Kidney (tissue), 14 donors: ENCODE data around the gene SNRPD2. TPM values are rescaled to one million over a fixed set of nuclear protein-coding genes. Genes with fewer than 3 reads are reported as not detected.

Experiments
- DNase-seq, 5 donors: peaks; one replicate each; pipeline ENCODE4 v3.0.0-alpha.2; 2013 to 2020
- FAIRE-seq: peaks from 2 replicates; lab custom pipeline; 2012; peaks lifted over from hg19 to GRCh38; lab: Jason Lieb, UNC
- H3K27ac ChIP-seq, 2 donors: one replicate each; pipeline ENCODE4 v1.7.0; 2013; ENCODE audit warnings: low read depth in 2 of 2, low read length in 2 of 2, inconsistent platforms in 1 of 2
- H3K27me3 ChIP-seq: one replicate; pipeline ENCODE4 v1.7.1; 2013; ENCODE audit warnings: low read length, inconsistent platforms; ENCODE audit not compliant: control insufficient read depth, insufficient read depth
- H3K36me3 ChIP-seq, 3 donors: one replicate each; pipeline versions ENCODE4 v1.7.0 to v1.7.1; 2013; ENCODE audit warnings: low read length in 3 of 3, control low read depth in 1 of 3, inconsistent platforms in 1 of 3; ENCODE audit not compliant: insufficient read depth in 3 of 3, control insufficient read depth in 2 of 3
- H3K4me1 ChIP-seq, 3 donors: one replicate each; pipeline versions ENCODE4 v1.7.0 to v1.7.1; 2013; ENCODE audit warnings: low read length in 3 of 3, inconsistent platforms in 1 of 3, low read depth in 1 of 3; ENCODE audit not compliant: control insufficient read depth in 2 of 3, insufficient read depth in 2 of 3
- H3K4me3 ChIP-seq, 3 donors: one replicate each; pipeline versions ENCODE4 v1.7.0 to v1.8.1; 2013; ENCODE audit warnings: low read length in 3 of 3, control low read depth in 1 of 3, inconsistent platforms in 1 of 3
- H3K9ac ChIP-seq, 3 donors: one replicate each; pipeline versions ENCODE4 v1.7.0 to v1.7.1; 2013; ENCODE audit warnings: low read length in 3 of 3, control low read depth in 1 of 3, inconsistent platforms in 1 of 3
- H3K9me3 ChIP-seq, 3 donors: one replicate each; pipeline versions ENCODE4 v1.7.0 to v1.7.1; 2013; ENCODE audit warnings: low read length in 3 of 3, control low read depth in 1 of 3, inconsistent platforms in 1 of 3; ENCODE audit not compliant: control insufficient read depth in 2 of 3, insufficient read depth in 1 of 3
- CTCF ChIP-seq: IDR thresholded peaks from 3 replicates; pipeline ENCODE4 v1.5.1; 2012; ENCODE audit warnings: mild to moderate bottlenecking, moderate library complexity, borderline replicate concordance; ENCODE audit not compliant: insufficient read depth; ENCODE audit errors: extremely low read depth
- intact Hi-C: fragments of 100-400 bp; cut with DNase I; formaldehyde crosslinking; loops from one replicate; pipeline ENCODE4 v1.11.1; 2022
- polyA plus RNA-seq: library from polyadenylated mRNA; stranded (reverse); fragments of 350-450 nt; fragmentation: Illumina TruSeq; extraction: RNeasy Lipid Tissue Mini Kit (QIAGEN cat#74804); gene quantifications from one replicate; pipeline ENCODE4 v1.2.3, GENCODE V29; 2014; ENCODE audit warnings: low read depth, low replicate concordance; ENCODE audit not compliant: insufficient read depth
- total RNA-seq: library from RNA; stranded (reverse); fragmentation: NEBNext Ultra II Directional; extraction: Animal tissue kit (Norgen Biotek cat#: 25700); gene quantifications from one replicate; pipeline ENCODE4 v1.2.1, GENCODE V29; 2021
- donor health status: control.
- donor health status: control.
- donor health status: control.
- donor health status: control.
- donor health status: control.
- donor health status: DM: yes; HTN: yes; CAD: no.
- donor health status: Normal renal cell carcinoma (clear cell type).

Gene SNRPD2
- total and polyA plus RNA-seq, 2 donors from 2014 or later, result 252 to 358 TPM

DNA sequence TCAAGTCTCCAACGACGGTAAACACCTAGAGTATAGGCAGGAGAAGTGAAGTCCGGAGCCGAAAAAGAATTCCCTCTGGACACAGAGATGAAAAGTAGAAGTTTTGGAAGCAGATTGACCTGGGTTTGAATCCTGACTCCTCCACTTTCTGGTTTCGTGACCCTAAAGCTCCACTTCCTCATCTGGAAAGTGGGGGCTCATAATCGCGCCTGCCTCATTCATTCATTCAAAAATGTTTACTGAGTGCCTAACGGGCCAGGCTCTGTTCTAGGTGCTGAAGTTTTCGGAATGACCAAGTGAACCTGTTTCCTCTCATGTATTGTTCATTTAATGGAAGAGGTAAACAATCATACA lies 45.4 kb downstream of the SNRPD2 start:
- no peaks in the 10 kb centered on the region for H3K36me3 ChIP-seq
- DNase-seq (no peak), FAIRE-seq (no peak)
- no peak overlapping the region for H3K27ac ChIP-seq
- no peak overlapping the region for H3K4me3 ChIP-seq
- H3K27me3 ChIP-seq, result peaks cover 3% of the 10 kb centered on the region
- intact Hi-C loops, result no loop called here
- no peak for TF ChIP-seq CTCF
- no peaks in the 10 kb centered on the region for H3K9me3 ChIP-seq
- no peak overlapping the region for H3K9ac ChIP-seq
- H3K4me1 ChIP-seq, result peaks cover 0 to 11% (median 5%) of the 10 kb centered on the region in 3 donors

GRCh38 chr19:45645631-45646344 lies 46.0 kb downstream of the SNRPD2 start:
- intact Hi-C loops, result no loop called here
- Histone ChIP-seq H3K9ac (peak overlapping the region in 1 of 3 donors; percentile 39), H3K36me3 (no peaks in the 10 kb centered on the region), H3K4me1 (peaks cover 0 to 13% (median 7%) of the 10 kb centered on the region in 3 donors), H3K27me3 (peaks cover 3% of the 10 kb centered on the region), H3K27ac (no peak overlapping the region), H3K9me3 (no peaks in the 10 kb centered on the region), H3K4me3 (peak overlapping the region in 2 of 3 donors; percentile 20 to 25)
- TF ChIP-seq CTCF, result no peak
- FAIRE-seq (no peak), DNase-seq (peak; percentile 79 to 92 (median 89))

DNA sequence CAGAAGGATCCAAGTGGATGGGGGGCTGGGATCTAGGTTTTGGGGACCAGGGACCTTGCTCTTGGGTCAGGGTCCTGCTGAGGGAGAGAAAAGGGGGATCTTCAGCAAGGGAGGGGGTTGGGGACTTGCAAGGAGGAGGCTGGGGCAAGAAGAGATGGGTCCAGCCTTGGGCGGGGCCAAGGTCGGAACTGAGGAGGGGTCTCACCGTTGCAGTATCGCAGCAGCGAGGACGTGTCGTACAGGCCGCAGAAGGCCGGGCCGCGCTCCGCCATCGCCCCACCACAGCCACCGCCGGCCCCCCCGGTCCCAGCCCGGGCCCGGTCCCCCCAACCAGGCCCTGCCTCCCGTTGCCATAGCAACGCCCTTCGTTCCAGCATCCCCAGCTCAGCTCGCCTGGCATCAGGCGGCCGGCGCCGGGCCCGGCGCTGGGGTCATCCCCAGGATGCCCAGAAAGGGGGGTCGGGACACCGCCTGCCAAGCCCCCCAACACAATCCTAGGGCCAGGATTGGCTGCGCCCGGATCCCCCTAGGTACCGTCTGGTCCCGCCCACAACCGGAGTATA lies 46.6 kb downstream of the SNRPD2 start:
- Histone ChIP-seq H3K4me3 (no peak overlapping the region), H3K9me3 (no peaks in the 10 kb centered on the region), H3K36me3 (no peaks in the 10 kb centered on the region), H3K4me1 (peaks cover 0 to 13% (median 7%) of the 10 kb centered on the region in 3 donors), H3K27ac (no peak overlapping the region), H3K9ac (no peak overlapping the region), H3K27me3 (peaks cover 3% of the 10 kb centered on the region)
- intact Hi-C loops, result no loop called here
- DNase-seq (peak in 2 of 5 donors; percentile 76 to 84), FAIRE-seq (no peak)
- no peak for TF ChIP-seq CTCF
